DND-41 (cell line): ENCODE results near the gene OR2B3.

Source experiments
- EZH2 ChIP-seq: IDR thresholded peaks from 3 replicates; pipeline ENCODE4 v1.6.1; 2012; ENCODE audit warnings: borderline replicate concordance, low read depth, mild to moderate bottlenecking, moderate library complexity, low read length, inconsistent platforms; ENCODE audit not compliant: severe bottlenecking
- TF ChIP-seq, protein P1 (sequence below): IDR thresholded peaks from 2 replicates; pipeline ENCODE4 v1.5.1; 2012; ENCODE audit warnings: borderline replicate concordance, low read length, moderate library complexity, mild to moderate bottlenecking; ENCODE audit not compliant: poor library complexity, severe bottlenecking; ENCODE audit errors: extremely low read depth

- TF ChIP-seq, protein P1, sequence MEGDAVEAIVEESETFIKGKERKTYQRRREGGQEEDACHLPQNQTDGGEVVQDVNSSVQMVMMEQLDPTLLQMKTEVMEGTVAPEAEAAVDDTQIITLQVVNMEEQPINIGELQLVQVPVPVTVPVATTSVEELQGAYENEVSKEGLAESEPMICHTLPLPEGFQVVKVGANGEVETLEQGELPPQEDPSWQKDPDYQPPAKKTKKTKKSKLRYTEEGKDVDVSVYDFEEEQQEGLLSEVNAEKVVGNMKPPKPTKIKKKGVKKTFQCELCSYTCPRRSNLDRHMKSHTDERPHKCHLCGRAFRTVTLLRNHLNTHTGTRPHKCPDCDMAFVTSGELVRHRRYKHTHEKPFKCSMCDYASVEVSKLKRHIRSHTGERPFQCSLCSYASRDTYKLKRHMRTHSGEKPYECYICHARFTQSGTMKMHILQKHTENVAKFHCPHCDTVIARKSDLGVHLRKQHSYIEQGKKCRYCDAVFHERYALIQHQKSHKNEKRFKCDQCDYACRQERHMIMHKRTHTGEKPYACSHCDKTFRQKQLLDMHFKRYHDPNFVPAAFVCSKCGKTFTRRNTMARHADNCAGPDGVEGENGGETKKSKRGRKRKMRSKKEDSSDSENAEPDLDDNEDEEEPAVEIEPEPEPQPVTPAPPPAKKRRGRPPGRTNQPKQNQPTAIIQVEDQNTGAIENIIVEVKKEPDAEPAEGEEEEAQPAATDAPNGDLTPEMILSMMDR, result no peak
- TF ChIP-seq EZH2, result no peak
These were observed 4.7 kb downstream of the OR2B3 start for GRCh38 chr6:29082457-29082856.
